Esophagus squamous epithelium (tissue), 4 donors: ENCODE results near the gene NT5C1A.

Experiments used
- POLR2A ChIP-seq, 4 donors: fragments of 450-650 bp; IDR thresholded peaks; one replicate each; pipeline ENCODE4 v1.6.1; 2017; ENCODE audit warnings: antibody characterized with exemption in 4 of 4, mild to moderate bottlenecking in 4 of 4, moderate library complexity in 3 of 4
- TF ChIP-seq, protein P1 (sequence below), 6 experiments: fragments of 450-650 bp in 4 of 6; fragments of 200-600 bp in 2 of 6; sonication (generic) in 2 of 6; IDR thresholded peaks; one replicate each; pipeline ENCODE4 v1.5.1; 2016 to 2019; ENCODE audit warnings: antibody characterized with exemption in 6 of 6, mild to moderate bottlenecking in 4 of 6, moderate library complexity in 4 of 6

GRCh38 chr1:39685071-39685470, 13.2 kb upstream of the NT5C1A start:
- TF ChIP-seq, protein P1, sequence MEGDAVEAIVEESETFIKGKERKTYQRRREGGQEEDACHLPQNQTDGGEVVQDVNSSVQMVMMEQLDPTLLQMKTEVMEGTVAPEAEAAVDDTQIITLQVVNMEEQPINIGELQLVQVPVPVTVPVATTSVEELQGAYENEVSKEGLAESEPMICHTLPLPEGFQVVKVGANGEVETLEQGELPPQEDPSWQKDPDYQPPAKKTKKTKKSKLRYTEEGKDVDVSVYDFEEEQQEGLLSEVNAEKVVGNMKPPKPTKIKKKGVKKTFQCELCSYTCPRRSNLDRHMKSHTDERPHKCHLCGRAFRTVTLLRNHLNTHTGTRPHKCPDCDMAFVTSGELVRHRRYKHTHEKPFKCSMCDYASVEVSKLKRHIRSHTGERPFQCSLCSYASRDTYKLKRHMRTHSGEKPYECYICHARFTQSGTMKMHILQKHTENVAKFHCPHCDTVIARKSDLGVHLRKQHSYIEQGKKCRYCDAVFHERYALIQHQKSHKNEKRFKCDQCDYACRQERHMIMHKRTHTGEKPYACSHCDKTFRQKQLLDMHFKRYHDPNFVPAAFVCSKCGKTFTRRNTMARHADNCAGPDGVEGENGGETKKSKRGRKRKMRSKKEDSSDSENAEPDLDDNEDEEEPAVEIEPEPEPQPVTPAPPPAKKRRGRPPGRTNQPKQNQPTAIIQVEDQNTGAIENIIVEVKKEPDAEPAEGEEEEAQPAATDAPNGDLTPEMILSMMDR (IDR thresholded peaks at IDR 0.05) = no peak
- TF ChIP-seq POLR2A (IDR thresholded peaks at IDR 0.05) = no peak
